Keratinocyte (primary cell): ENCODE measurements around the gene OR14A16. TPM values are rescaled to one million over a fixed set of nuclear protein-coding genes. Genes with fewer than 3 reads are reported as not detected.

Source experiments
- DNase-seq: peaks from one replicate; pipeline ENCODE4 v3.0.0-alpha.2; 2011; ENCODE audit warnings: low read depth, missing footprints, low spot score
- FAIRE-seq: peaks from 2 replicates; lab custom pipeline; 2011; peaks lifted over from hg19 to GRCh38; lab: Jason Lieb, UNC
- H2AFZ ChIP-seq: 2 replicates; pipeline ENCODE4 v1.6.0; 2012; ENCODE audit warnings: low read length, control low read depth, inconsistent platforms; ENCODE audit not compliant: control insufficient read depth
- H3K27ac ChIP-seq: 2 replicates; pipeline ENCODE4 v1.5.1; 2011; ENCODE audit warnings: low read length; ENCODE audit not compliant: control insufficient read depth, insufficient read depth
- H3K27me3 ChIP-seq: 3 replicates; pipeline ENCODE4 v1.6.0; 2011; ENCODE audit warnings: low read length; ENCODE audit not compliant: control insufficient read depth, insufficient read depth; ENCODE audit errors: extremely low read depth
- H3K36me3 ChIP-seq, 2 experiments: 2 replicates in 1 of 2; 3 replicates in 1 of 2; pipeline ENCODE4 v1.5.1; 2011; ENCODE audit warnings: low read length in 2 of 2, mild to moderate bottlenecking in 1 of 2; ENCODE audit not compliant: control insufficient read depth in 2 of 2, insufficient read depth in 2 of 2; ENCODE audit errors: extremely low read depth in 1 of 2
- H3K4me1 ChIP-seq: 3 replicates; pipeline ENCODE4 v1.5.1; 2011; ENCODE audit warnings: low read length; ENCODE audit not compliant: control insufficient read depth, insufficient read depth; ENCODE audit errors: extremely low read depth
- H3K4me2 ChIP-seq: 3 replicates; pipeline ENCODE4 v1.6.0; 2011; ENCODE audit warnings: low read depth, low read length; ENCODE audit not compliant: control insufficient read depth, insufficient read depth; ENCODE audit errors: extremely low read depth
- H3K4me3 ChIP-seq, 3 experiments: fragments of 200-600 bp in 1 of 3; sonication (generic) in 1 of 3; 2 replicates in 2 of 3; 3 replicates in 1 of 3; pipeline ENCODE4 v1.5.1; 2011 to 2016; ENCODE audit warnings: low read length in 3 of 3, mild to moderate bottlenecking in 3 of 3, control low read depth in 2 of 3, inconsistent platforms in 1 of 3, low read depth in 1 of 3, mixed read lengths in 1 of 3, mixed run types in 1 of 3, moderate library complexity in 1 of 3; ENCODE audit not compliant: control insufficient read depth in 2 of 3, insufficient read depth in 2 of 3; ENCODE audit errors: extremely low read depth in 1 of 3
- H3K79me2 ChIP-seq: 2 replicates; pipeline ENCODE4 v1.6.0; 2012; ENCODE audit warnings: low read length; ENCODE audit not compliant: control insufficient read depth, insufficient read depth
- H3K9ac ChIP-seq: 3 replicates; pipeline ENCODE4 v1.6.0; 2011; ENCODE audit warnings: low read length; ENCODE audit not compliant: control insufficient read depth, insufficient read depth; ENCODE audit errors: extremely low read depth
- H3K9me1 ChIP-seq: 3 replicates; pipeline ENCODE4 v1.6.0; 2011; ENCODE audit warnings: low read length; ENCODE audit not compliant: control insufficient read depth, insufficient read depth; ENCODE audit errors: extremely low read depth
- H3K9me3 ChIP-seq: 2 replicates; pipeline ENCODE4 v1.5.1; 2012; ENCODE audit warnings: low read depth, low read length; ENCODE audit not compliant: control insufficient read depth
- H4K20me1 ChIP-seq: 3 replicates; pipeline ENCODE4 v1.6.0; 2011; ENCODE audit warnings: low read length; ENCODE audit not compliant: control insufficient read depth, insufficient read depth; ENCODE audit errors: extremely low read depth
- EZH2 ChIP-seq: IDR thresholded peaks from one replicate; pipeline ENCODE4 v1.6.1; 2012; ENCODE audit warnings: inconsistent platforms, mild to moderate bottlenecking, low read length, moderate library complexity
- dilution Hi-C: fragments of 300-500 bp; cut with MboI; formaldehyde crosslinking; loops from one replicate; pipeline ENCODE4 v1.7.0; 2020; ENCODE audit warnings: low sequenced_read_pairs; ENCODE audit not compliant: extremely low pct_ligation_motif_present
- polyA plus RNA-seq, 5 experiments: library from polyadenylated mRNA; depleted of rRNA in 3 of 5; stranded (reverse) in 3 of 5; stranded (forward) in 1 of 5; unstranded in 1 of 5; fragments of >200 nt; gene quantifications; 1 replicate in 1 of 5; 2 replicates in 3 of 5; 3 replicates in 1 of 5; pipeline versions ENCODE4 v1.2.1 to v1.2.3, GENCODE V29; 2011 to 2012; ENCODE audit warnings: missing spikeins in 2 of 5, low read depth in 1 of 5, low replicate concordance in 1 of 5
- TF ChIP-seq, protein P1 (sequence below), 3 experiments: IDR thresholded peaks in 1 of 3; conservative IDR thresholded peaks in 1 of 3; optimal IDR thresholded peaks in 1 of 3; 2 replicates in 2 of 3; 3 replicates in 1 of 3; pipeline versions ENCODE3 to v1.5.1; 2011; ENCODE audit warnings: low read length in 3 of 3, mild to moderate bottlenecking in 3 of 3, moderate library complexity in 2 of 3, control low read depth in 1 of 3, inconsistent platforms in 1 of 3; ENCODE audit not compliant: insufficient read depth in 2 of 3; ENCODE audit errors: extremely low read depth in 1 of 3

OR14A16 gene
- polyA plus RNA-seq, 1 donor (not counting 4 experiments of a cell fraction or from before 2014, with no cell fraction given): not detected

- Histone ChIP-seq H3K4me3 (no peak overlapping the region), H2AFZ (no peak overlapping the region), H3K4me1 (no peaks in the 10 kb centered on the region), H3K79me2 (no peaks in the 10 kb centered on the region), H3K9ac (no peak overlapping the region), H3K4me2 (no peak overlapping the region), H3K36me3 (no peaks in the 10 kb centered on the region), H3K27me3 (no peaks in the 10 kb centered on the region), H3K27ac (no peak overlapping the region), H4K20me1 (no peaks in the 10 kb centered on the region), H3K9me3 (no peaks in the 10 kb centered on the region), H3K9me1 (no peaks in the 10 kb centered on the region)
- no peak for FAIRE-seq
- no peak for TF ChIP-seq EZH2
- TF ChIP-seq, protein P1, sequence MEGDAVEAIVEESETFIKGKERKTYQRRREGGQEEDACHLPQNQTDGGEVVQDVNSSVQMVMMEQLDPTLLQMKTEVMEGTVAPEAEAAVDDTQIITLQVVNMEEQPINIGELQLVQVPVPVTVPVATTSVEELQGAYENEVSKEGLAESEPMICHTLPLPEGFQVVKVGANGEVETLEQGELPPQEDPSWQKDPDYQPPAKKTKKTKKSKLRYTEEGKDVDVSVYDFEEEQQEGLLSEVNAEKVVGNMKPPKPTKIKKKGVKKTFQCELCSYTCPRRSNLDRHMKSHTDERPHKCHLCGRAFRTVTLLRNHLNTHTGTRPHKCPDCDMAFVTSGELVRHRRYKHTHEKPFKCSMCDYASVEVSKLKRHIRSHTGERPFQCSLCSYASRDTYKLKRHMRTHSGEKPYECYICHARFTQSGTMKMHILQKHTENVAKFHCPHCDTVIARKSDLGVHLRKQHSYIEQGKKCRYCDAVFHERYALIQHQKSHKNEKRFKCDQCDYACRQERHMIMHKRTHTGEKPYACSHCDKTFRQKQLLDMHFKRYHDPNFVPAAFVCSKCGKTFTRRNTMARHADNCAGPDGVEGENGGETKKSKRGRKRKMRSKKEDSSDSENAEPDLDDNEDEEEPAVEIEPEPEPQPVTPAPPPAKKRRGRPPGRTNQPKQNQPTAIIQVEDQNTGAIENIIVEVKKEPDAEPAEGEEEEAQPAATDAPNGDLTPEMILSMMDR (optimal IDR thresholded peaks at IDR 0.05 in 1 of 3, IDR thresholded peaks at IDR 0.05 in 1 of 3, conservative IDR thresholded peaks at IDR 0.05 in 1 of 3; ENCODE audit: extremely low read depth in 1 of 3, insufficient read depth in 2 of 3, low read length in 3 of 3): no peak
- dilution Hi-C loops: no loop called here
- DNase-seq: no peak
These were observed 40.7 kb upstream of the OR14A16 start for GRCh38 chr1:247864644-247865043.

GRCh38 chr1:247862756-247863155 lies 38.8 kb upstream of the OR14A16 start:
- H4K20me1 ChIP-seq: no peaks in the 10 kb centered on the region
- FAIRE-seq (no peak), DNase-seq (no peak)
- H3K4me2 ChIP-seq: no peak overlapping the region
- H3K27ac ChIP-seq: no peak overlapping the region
- no peaks in the 10 kb centered on the region for H3K27me3 ChIP-seq
- H3K9me1 ChIP-seq: no peaks in the 10 kb centered on the region
- TF ChIP-seq EZH2: no peak
- TF ChIP-seq, protein P1 (optimal IDR thresholded peaks at IDR 0.05 in 1 of 3, IDR thresholded peaks at IDR 0.05 in 1 of 3, conservative IDR thresholded peaks at IDR 0.05 in 1 of 3; ENCODE audit: extremely low read depth in 1 of 3, insufficient read depth in 2 of 3, low read length in 3 of 3): no peak
- dilution Hi-C loops: no loop called here
- H2AFZ ChIP-seq: no peak overlapping the region
- no peak overlapping the region for H3K9ac ChIP-seq
- H3K79me2 ChIP-seq: no peaks in the 10 kb centered on the region
- H3K9me3 ChIP-seq: no peaks in the 10 kb centered on the region
- H3K4me3 ChIP-seq: no peak overlapping the region
- no peaks in the 10 kb centered on the region for H3K4me1 ChIP-seq
- H3K36me3 ChIP-seq: no peaks in the 10 kb centered on the region
